Stimulated activated CD4-positive, alpha-beta T cell treated with anti-CD3 and anti-CD28 coated beads, Interleukin-15, amount 100 ng/mL, for 48 hours (primary cell): ENCODE measurements around the gene SDCBP2.

Experiments
- DNase-seq, 2 donors: peaks; one replicate each; pipeline ENCODE4 v3.0.0-alpha.2; 2020; ENCODE audit warnings: low read depth in 2 of 2

Gene SDCBP2, protein sequence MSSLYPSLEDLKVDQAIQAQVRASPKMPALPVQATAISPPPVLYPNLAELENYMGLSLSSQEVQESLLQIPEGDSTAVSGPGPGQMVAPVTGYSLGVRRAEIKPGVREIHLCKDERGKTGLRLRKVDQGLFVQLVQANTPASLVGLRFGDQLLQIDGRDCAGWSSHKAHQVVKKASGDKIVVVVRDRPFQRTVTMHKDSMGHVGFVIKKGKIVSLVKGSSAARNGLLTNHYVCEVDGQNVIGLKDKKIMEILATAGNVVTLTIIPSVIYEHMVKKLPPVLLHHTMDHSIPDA

DNA sequence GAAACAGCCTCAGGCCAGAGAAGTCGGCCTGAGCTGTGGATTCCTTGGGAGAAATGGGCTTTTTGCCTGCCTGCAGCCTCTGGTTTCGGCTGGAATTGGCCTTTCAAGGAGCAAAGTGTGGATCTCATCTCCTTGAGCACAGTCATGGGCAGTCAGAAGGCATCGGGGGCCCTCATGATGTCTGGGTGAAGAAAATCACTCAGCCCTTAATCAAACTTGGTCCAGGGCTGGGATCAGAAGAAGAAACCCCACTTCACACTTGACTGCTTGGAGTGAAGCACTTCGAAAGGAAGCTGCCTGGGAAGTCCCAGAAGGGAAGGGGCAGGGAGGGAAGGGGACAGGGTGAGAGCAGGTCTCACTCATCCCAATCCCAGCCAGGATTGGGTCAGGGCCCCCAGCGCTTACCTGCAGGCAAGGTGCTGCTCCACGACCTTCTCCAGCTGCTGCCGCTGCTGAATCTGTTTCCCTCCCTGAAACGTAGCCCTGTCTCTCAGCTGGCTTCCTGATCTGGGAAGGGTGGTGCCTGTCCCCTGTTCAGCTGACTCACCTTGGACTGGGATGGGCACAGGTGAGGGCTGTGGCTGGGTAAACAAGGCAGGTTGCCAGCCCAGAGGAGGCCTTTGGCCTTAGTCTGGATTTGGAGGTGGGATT lies at the start of gene SDCBP2:
SDCBP2 (minus strand) TSS at position 460 of the 651 bp plus-strand sequence. CDS start 8,723 bp downstream, outside the sequence.
- no peak for DNase-seq

DNA sequence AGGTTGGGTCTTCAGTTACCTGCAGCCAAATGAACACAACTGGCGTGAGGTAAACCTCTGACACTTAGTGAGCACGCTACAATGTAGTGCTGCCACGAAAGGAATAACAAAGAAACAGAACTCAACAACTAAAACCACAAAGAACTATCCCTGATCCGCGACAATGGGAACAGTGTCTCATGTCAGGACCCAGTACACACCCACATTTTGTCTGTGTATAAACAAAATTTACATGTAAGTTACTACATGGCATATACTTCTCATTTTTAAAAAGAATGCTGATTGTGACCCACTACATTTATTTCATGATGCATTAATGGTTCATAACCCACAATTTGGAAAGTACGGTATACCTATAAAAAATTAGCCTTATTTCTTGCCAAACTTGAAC lies 49.8 kb upstream of the SDCBP2 start:
- DNase-seq, result no peak

DNA sequence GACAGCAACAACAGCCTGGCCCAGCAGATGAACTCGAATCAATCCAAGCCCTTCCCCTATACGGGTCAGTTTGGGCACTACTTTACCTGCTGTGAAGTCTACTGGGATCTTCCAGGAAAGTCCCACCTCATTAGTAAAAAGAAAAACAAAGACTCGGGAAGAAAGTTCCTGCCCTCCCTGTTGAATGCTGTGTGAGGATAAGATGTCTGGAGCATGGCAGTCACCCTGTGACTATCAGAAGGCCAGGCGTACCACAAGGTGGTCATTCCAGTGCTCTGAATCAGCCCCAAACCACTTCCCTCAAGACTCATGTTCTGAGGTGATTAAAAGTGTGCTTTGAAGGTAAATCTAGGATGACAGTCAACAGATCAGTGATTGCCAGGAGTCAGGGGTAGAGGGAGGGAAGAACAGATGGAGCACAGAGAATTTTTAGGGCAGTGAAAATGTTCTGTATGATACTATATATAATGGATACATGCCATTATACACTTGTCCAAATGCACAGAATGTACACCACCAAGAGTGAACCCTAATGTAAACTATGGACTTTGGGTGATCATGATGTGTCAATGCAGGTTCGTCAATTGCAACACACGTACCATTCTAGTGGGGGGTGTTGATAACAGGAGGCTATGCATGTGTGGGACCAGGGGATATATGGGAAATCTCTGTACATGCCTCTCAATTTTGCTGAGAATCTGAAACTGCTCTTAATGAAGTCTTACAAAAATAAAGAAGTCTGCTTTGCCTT lies 49.2 kb upstream of the SDCBP2 start:
- no peak for DNase-seq

DNA sequence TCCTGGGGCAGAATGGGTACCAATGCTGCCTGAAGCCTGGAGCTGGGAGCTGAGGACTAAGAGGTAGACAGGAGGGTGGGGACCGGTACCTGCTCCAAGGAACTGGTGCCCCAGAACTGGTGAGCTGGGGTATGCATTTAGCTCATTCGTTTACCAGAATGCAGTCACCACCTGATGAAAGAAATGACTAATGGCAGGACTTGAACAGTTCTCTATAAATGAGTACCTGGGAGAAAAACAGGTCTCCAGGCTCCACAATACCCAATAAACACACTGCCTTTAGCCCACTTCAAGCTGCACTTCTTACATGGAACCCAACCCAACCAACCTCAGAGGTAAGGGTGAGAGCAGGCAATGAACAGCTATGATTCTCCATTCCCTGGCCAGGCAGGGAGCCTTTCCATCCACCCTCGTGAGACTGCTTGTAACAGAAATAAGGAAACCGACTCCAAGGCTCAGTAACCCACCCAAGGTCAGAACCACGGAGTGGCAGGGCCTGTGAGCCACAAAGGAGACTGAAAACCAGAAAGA lies 48.5 kb upstream of the SDCBP2 start:
- DNase-seq, result no peak

DNA sequence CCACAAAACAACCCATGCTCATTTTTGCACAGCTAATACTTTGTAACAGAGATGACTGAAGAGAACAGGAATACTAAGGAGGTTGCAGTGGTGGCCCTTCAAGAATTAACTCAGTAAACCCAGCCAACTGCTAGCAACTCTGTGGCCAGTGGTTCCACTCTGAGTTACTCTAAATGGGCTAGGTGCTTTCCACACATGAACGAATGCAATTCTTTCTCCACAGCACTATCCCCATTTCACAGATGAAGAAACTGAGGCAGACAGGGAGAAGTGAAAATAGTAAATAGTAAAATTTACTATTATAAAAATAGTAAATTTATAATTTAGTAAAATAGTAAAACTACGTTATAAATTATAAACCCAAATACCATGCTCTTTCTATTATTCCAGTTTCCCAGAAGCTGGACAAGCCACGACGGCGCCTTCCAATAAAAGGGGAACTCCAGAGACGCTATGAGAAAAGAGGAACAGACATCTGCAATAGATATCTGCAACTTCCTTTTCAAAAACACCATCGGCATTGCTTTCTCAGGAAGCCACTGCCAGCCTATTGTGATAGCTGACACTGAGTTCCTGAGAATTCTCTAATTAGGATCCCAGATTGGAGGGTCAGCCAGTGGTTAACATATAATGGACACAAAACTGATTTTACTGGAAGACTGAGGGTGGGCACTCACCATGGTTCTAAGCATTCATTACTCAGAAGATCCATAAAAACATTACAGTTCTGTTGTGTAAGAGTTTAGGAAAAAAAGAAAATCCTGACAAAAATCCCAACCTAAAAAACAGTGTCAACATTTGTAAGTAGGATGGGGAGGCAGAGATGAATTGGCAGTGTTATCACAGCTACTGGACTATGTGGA lies 47.7 kb upstream of the SDCBP2 start:
- no peak for DNase-seq

DNA sequence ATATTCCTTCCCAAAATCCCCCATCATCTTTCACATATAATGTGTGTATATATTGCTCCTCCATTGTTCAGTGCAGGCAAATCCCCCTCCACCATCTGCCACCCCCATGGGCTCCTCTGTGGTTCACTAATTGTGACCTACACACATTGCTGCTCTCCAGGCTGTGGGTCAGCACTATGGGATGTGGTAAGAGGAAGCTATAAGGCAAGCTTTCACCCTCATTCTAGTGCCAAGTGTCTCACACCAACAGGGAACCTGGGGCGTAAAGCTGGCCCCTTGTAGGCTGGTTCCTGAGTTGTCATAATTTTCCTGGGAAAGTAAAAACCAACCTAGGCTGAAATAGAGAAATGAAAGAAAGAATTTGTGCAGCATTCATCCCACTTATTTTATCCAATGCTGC lies 47.1 kb upstream of the SDCBP2 start:
- DNase-seq, result no peak

DNA sequence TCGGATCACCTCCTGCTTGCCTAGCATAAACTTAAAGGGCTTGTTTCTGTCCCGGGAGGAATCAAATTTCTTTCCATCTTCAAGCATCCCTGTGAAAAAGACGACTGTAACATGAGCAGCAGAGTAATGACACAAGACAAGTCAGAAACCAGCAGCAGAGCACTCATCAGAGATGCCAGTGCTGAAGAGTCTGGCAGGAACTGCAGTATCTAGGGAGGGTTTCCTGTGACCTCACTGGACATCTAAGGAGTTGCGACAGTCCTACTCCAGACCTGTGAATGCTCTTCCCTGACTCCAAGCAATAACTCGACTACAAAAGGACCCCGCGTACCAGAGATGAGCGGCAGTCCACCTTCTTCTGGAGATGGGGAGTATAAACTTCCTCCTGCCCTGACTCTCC lies 46.6 kb upstream of the SDCBP2 start:
- no peak for DNase-seq

DNA sequence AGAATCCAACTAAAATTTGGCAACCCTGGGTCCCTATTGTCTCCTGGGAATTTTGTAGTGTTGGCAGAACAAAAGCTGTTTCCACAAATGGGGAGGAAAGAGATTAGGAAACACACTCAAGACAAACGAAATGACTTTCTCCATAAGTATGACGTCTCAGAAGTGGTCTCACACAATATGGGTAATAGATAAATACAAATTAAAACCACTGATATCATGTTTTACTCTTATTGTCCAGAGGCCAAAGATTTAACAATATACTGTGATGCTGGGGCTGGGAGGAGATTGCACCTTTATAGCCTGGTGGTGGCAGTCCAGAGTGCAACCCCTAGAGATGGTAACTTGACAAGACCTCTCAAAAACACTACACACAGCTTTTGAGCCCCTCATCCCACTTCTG lies 45.3 kb upstream of the SDCBP2 start:
- DNase-seq, result no peak

DNA sequence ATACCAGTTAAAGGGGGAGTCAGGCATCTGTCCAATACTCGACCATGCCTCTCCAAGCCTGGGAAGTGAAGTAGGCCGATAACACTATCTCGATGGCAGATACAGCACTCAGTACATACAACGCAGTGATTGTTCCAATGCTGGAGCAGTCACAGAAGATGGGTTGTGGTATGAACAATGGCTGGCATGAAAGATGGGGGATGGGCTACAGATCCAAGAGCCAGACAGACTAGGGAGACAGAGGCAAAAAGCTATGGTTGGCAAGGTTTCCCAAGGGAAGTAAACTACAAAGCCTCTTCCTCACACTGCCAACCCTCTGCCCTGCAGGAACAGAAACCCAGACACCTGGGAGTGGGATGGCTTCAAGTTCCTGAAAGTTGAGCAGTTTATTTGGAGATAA lies 44.7 kb upstream of the SDCBP2 start:
- DNase-seq, result no peak

DNA sequence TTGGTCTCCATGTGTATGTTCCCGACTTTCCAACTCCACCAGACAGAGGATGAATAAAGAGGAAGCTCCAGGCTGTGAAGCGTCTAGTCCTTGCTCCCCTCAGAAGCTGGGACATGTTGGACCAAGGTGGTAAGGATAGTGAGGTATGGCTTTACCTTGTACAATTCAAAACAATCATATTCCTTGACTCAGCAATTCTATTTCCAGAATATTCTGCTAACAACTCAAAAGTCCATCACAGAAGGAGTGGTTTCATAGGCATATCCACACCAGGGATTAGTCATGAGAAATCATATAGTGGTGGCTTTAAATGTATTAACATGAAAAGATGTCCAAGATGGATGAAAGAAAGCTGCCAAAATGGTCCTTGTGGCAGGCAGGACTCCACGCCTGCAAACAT lies 44.1 kb upstream of the SDCBP2 start:
- no peak for DNase-seq

DNA sequence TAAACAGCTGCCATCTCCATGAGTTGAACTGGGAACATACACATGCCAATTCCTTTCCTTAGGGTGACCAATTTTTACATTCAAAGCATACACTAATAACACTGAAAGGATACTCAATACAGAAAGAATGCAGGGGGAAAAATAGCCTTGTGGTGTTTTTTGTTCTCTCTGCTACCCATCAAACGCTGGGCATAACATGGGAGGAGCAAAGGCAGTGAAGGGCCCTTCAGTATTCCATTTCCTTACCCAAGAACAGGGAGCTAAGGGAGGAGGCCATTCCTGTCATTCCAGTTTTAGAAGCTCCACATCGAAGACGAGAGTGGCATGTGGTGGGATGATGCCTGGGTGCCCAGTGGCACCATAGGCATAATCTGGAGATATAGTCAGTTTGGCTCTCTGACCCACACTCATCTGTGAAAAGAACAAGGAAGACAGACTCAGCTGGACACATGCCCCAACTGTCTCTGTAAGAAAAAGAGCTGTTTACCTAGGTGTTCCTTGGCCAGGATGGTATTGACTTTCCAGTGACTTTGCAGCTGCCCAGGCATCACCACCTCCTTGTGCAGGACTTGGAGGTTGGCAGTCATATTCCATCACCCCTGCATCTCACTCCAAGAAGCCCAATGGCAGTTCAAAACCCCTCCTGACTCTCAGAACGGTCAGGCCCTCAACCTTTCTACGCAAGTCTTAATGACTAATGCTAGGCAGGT lies 43.0 kb upstream of the SDCBP2 start:
- no peak for DNase-seq

DNA sequence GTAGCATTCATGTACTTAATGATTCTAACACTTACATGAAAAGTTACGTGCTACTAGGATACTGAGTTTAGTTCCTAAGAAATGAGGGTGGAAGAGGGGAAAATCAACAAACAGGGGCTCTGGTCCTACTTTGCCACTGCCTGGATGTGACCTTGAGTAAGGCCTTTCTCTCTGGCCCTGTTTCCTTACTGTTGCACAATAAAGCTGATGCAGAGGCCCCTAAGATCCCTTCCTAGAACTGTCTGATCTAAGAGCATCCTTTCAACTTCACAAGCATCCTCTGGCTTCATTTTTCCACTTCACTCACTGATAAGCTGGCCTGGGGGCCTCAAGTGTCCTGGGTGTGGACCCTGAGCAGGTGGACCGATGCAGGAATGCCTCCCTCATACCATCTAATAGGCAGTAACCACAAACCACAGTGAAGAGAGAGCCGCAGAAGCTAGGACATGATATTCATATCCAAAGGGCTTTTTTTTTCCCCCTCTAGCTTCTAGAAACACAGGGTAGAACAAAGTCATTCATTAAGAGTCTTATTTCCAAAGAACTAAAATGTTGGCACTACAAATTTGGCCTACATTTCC lies 42.4 kb upstream of the SDCBP2 start:
- DNase-seq, result no peak

DNA sequence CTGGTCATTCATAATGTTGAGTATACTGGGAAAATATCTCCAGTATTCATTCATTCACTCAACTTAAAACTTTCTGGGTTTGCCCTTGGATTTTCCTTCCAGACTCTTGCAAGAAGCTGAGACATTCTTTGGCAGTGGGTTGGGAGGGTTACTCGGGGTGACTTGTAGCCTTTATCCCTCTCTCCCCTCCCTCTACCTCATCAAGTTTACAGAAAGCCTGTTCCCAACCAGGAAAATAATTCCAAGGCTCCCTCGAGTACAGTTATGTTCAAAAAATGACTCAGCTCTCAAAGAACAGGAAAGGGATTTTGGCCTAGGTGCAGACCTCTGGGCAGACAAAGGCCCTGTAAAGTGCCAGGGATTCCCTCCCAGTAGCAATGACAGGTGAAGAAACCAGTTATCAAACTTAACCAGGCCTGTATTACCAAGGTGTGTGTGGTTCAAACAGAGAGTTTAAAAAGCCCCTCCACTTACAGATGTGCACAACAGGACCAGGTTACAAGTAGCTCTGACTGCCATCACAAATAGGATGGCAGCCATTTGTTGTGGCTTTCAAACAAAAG lies 41.7 kb upstream of the SDCBP2 start:
- no peak for DNase-seq

DNA sequence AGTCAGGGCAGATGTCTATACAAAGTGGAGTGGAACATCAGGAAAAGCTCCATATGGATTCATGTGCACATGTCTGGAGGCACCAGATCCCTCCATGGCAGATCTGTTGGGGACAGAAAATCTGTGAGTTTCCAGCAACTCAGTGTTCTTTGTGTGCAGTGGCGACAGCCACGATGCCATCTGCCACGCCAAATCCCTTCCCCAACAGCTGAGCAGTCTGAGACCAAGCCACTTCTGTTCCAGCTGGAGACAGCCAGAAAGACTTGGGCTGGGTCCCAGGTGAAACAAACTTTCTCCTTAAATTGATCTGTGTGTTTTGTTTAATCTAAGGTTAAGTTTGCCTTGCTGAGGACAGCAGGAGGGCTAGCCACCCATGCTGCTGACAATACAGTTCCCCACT lies 41.0 kb upstream of the SDCBP2 start:
- no peak for DNase-seq

DNA sequence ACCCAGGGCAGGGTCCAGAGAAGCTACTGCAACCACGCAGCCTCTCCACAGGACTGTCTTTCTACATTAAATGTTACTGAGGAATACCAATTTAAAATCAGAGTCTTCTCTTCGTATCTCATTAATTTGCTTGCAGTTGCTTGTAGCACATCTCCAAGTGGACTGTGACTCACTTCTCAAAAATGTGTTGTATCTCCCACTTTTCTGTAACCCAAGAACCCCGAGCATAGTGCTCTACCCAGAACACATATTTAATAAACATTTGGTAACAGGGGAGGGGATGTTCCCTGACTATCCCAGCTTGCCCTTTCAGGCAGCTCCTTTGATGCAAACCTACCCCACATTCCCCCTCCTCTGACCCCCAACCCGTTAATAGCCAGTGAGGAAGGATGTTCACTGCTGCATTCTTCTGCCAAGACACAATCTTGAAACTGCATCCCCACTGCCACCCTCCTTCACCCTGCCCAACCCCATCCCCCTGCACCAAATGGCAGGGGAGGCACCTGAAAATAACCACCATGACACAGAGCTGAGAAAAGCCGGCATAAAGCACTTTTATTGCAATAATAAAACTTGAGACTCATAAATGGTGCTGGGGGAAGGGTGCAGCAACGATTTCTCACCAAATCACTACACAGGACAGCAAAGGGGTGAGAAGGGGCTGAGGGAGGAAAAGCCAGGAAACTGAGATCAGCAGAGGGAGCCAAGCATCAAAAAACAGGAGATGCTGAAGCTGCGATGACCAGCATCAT lies 39.7 kb upstream of the SDCBP2 start:
- DNase-seq, result no peak

DNA sequence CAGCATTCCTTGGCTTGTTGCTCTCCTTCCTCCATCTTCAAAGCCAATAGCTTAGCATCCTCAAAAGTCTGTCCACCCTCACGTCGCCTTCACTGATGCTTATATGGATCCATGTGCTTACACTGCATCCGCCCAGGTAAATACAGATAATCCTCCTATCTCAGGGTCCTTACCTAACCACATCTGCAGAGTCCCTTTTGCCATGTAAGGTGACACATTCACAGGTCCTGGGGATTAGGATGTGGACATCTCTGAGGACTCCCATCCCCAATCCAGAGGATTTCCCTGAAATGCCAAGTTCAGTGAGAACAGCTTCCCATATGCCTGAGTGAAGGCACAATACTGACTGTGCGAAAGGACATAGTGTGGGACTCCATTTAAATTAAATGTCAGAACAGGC lies 38.5 kb upstream of the SDCBP2 start:
- DNase-seq, result no peak

DNA sequence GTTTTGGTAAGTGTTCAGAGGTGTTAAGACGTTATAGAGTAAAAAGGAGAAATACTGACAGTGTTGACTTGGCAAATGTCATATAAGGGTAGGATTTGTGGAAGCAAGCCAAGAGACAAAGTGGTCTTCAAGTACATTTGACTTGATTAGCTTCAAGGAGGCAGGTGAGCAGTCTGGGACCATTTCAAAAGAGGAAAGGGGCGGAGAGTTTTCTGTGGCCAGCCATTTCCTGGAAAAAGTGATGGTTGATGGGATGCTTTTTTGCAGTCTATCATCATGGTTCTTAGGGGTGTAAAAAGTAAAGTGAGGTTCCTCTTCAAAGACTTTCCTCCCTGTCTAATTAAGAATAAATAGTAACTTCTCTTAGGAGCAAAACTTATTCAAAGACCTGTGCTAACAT lies 35.2 kb upstream of the SDCBP2 start:
- no peak for DNase-seq

DNA sequence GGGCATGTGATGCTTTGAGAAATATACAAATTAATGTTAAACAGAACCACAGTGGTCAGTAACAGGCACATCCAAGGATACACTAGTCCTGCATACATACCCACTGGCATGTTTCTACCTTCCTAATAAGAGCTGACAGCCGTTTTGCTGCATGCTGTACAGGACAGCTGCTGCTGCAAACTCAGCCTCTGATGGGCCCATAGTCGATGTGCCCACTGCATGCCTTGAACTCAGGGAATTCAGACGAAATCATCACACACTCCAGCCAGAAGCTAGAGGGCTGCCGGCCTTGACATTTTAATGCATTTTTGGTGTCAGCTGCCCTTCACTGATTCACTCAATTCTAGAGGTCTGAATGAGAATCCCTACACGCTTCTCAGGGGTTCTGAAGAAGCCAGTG lies 34.6 kb upstream of the SDCBP2 start:
- no peak for DNase-seq

DNA sequence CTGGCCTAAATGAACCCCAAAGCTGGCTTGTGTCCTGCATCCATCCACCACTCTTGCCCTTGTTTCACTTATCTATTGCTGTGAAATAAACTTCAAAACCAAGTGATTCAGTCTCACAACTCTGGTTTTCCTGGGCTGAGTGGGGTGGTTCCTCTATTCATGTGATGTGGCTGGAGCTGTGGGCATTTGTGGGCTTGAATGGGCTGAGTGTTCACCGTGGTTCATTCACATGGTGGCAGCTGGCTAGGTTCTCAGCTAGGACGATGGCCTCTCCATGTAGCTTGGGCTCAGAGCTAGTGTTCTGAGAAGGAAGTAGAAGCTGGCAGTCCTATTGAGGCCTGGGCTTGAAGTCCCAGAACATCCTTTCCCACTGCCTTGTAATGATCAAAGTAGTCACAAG lies 33.5 kb upstream of the SDCBP2 start:
- DNase-seq, result no peak
